ENCODE results near the gene CD48. TPM values are rescaled to one million over a fixed set of nuclear protein-coding genes. Genes with fewer than 3 reads are reported as not detected.

CD48 gene
- total RNA-seq, 1 donor from 2014 or later: not detected

DNA sequence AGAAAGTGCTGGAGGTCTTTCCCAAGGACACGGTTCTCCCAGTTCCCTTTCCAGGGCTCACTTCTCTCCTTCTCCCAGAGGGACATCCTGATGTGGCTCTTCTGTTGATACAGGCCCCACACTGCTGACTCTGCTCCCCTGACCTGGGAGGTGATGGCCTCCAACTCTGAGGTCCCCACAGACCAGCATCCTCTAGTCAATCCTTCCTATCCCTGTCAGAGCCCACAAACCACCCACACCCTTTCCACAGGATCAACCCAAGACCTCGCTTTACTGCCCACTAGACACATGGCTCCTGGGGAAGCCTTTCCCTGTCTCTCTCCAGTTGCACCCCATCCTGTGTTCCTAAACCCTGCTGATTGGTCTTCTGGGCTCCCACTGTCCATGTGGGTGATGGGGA, 39.0 kb upstream of the CD48 start:
- TF ChIP-seq, protein P1, sequence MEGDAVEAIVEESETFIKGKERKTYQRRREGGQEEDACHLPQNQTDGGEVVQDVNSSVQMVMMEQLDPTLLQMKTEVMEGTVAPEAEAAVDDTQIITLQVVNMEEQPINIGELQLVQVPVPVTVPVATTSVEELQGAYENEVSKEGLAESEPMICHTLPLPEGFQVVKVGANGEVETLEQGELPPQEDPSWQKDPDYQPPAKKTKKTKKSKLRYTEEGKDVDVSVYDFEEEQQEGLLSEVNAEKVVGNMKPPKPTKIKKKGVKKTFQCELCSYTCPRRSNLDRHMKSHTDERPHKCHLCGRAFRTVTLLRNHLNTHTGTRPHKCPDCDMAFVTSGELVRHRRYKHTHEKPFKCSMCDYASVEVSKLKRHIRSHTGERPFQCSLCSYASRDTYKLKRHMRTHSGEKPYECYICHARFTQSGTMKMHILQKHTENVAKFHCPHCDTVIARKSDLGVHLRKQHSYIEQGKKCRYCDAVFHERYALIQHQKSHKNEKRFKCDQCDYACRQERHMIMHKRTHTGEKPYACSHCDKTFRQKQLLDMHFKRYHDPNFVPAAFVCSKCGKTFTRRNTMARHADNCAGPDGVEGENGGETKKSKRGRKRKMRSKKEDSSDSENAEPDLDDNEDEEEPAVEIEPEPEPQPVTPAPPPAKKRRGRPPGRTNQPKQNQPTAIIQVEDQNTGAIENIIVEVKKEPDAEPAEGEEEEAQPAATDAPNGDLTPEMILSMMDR (IDR thresholded peaks at IDR 0.05): no peak
- Mint-ChIP-seq H3K4me3 (ENCODE audit: unreplicated experiment) (no peak overlapping the region), H3K36me3 (ENCODE audit: low read depth) (no peaks in the 10 kb centered on the region), H3K27me3 (ENCODE audit: low read depth) (peaks cover 6% of the 10 kb centered on the region), H3K9me3 (ENCODE audit: low read depth) (no peaks in the 10 kb centered on the region), H3K27ac (ENCODE audit: unreplicated experiment) (no peak overlapping the region), H3K4me1 (ENCODE audit: low read depth) (peaks cover 3% of the 10 kb centered on the region)
- no peak for DNase-seq (ENCODE audit: low spot score)

DNA sequence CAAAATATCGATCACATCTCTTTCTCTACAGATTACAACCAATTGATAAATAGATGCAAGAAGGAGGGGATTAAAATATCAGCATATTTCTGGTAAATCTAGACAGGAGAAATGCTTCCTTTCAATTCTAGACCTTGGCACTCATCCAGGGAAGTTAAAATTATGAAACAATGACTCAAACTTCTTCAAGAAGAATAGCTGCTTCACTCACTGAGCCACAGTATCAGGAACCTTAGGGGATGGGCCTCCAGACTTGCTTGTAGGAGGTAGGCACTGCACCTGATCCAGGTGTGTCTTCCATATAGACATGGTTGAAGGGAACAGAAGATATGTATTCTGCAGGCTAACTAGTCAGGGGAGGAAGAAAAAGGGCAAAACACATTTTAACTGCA, 37.3 kb upstream of the CD48 start:
- Mint-ChIP-seq H3K36me3 (ENCODE audit: low read depth) (no peaks in the 10 kb centered on the region), H3K27me3 (ENCODE audit: low read depth) (peaks cover 12% of the 10 kb centered on the region), H3K9me3 (ENCODE audit: low read depth) (no peaks in the 10 kb centered on the region), H3K27ac (ENCODE audit: unreplicated experiment) (no peak overlapping the region), H3K4me1 (ENCODE audit: low read depth) (peaks cover 3% of the 10 kb centered on the region), H3K4me3 (ENCODE audit: unreplicated experiment) (no peak overlapping the region)
- DNase-seq (ENCODE audit: low spot score): no peak
- TF ChIP-seq, protein P1 (IDR thresholded peaks at IDR 0.05): no peak

DNA sequence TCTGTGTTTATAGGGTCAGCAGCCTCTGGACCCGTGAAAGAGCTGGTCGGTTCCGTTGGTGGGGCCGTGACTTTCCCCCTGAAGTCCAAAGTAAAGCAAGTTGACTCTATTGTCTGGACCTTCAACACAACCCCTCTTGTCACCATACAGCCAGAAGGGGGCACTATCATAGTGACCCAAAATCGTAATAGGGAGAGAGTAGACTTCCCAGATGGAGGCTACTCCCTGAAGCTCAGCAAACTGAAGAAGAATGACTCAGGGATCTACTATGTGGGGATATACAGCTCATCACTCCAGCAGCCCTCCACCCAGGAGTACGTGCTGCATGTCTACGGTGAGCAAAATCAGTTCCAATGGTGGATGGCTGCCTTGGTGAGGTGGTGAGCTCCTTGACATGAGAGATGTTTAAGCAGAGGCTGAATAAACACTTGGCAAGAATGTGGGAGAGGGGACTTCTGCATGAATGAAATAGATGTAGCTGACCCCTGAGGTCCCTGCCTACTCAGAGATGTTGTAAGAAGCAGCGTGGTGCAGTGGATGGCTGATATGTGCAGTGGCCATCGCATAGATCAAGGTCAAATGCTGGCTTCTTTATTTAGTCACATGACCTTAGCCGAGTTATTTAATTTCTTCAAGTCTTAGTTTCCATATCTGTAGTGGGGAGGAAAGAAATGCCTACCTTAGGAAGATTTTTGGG, 36.7 kb upstream of the CD48 start:
- Mint-ChIP-seq H3K36me3 (ENCODE audit: low read depth) (no peaks in the 10 kb centered on the region), H3K4me3 (ENCODE audit: unreplicated experiment) (no peak overlapping the region), H3K27me3 (ENCODE audit: low read depth) (peaks cover 13% of the 10 kb centered on the region), H3K27ac (ENCODE audit: unreplicated experiment) (no peak overlapping the region), H3K4me1 (ENCODE audit: low read depth) (peaks cover 3% of the 10 kb centered on the region), H3K9me3 (ENCODE audit: low read depth) (no peaks in the 10 kb centered on the region)
- TF ChIP-seq, protein P1 (IDR thresholded peaks at IDR 0.05): peak; percentile 21
- no peak for DNase-seq (ENCODE audit: low spot score)

DNA sequence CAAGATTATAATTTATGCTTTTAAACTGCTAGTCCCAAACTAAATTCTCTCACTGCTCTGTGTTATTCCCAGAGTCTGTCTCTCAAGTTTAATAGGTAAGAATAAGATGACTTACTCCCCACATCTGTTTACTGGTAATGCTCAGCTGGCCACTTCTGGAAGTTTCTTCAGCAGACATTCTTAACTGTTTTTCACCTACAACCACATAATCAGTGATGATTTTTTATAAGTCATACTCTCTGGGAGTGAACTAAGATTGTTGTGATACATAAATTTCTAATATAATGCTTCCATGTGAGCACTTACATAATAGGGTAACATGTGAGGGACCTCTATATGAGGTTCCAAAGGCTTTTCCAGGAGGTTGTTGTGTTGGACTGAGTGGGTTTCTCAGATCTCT, 36.1 kb upstream of the CD48 start:
- Mint-ChIP-seq H3K4me1 (ENCODE audit: low read depth) (no peaks in the 10 kb centered on the region), H3K9me3 (ENCODE audit: low read depth) (no peaks in the 10 kb centered on the region), H3K27ac (ENCODE audit: unreplicated experiment) (no peak overlapping the region), H3K4me3 (ENCODE audit: unreplicated experiment) (no peak overlapping the region), H3K27me3 (ENCODE audit: low read depth) (peaks cover 13% of the 10 kb centered on the region), H3K36me3 (ENCODE audit: low read depth) (no peaks in the 10 kb centered on the region)
- DNase-seq (ENCODE audit: low spot score): no peak
- TF ChIP-seq, protein P1 (IDR thresholded peaks at IDR 0.05): no peak

DNA sequence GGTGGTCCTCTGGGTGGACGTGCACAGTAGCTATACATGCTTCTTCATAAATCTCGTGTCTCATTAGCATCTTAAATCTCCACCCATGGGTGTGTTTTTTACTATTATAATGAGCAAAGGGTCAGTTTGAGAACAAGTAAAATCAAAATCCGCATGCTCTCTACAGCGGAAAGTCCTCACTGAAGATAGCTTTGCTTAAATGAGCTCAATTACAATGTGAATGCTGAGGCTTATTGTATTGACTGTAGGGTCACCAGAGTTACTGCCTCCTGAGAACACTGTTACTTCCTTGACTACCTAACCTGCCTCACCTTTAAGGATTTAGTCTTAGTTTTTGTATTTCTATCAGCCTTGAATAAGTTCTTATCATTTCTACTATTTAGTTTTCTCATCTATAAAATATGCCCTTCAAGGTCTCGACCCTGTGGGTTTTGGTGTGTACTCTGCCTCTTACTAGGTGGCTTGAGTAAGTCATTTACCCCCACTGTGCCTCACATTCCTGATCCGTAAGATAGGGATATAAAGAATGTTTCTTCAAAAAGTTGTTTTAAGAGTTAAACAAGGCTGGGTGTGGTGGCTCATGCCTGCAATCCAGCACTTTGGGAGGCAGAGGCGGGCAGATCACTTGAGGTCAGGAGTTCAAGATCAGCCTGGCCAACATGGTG, 35.3 kb upstream of the CD48 start:
- H3K27me3 Mint-ChIP-seq (ENCODE audit: low read depth): peaks cover 13% of the 10 kb centered on the region
- no peaks in the 10 kb centered on the region for H3K9me3 Mint-ChIP-seq (ENCODE audit: low read depth)
- H3K36me3 Mint-ChIP-seq (ENCODE audit: low read depth): no peaks in the 10 kb centered on the region

More for the DNA sequence above, 35.3 kb upstream of the CD48 start:
- H3K27ac Mint-ChIP-seq (ENCODE audit: unreplicated experiment): no peak overlapping the region
- H3K4me1 Mint-ChIP-seq (ENCODE audit: low read depth): no peaks in the 10 kb centered on the region
- no peak for DNase-seq (ENCODE audit: low spot score)
- TF ChIP-seq, protein P1 (IDR thresholded peaks at IDR 0.05): no peak
- no peak overlapping the region for H3K4me3 Mint-ChIP-seq (ENCODE audit: unreplicated experiment)

All from chondrocyte (in vitro differentiated cells).